ENCODE measurements around the gene GCK. TPM values are rescaled to one million over a fixed set of nuclear protein-coding genes. Genes with fewer than 3 reads are reported as not detected.

Gene GCK
- total RNA-seq, 3 donors from 2014 or later = 0.48 to 1.6 TPM; not detected in 1

GRCh38 chr7:44139311-44140010 lies 49.8 kb downstream of the GCK start:
- DNase-seq (ENCODE audit: low spot score in 2 of 2) = no peak
- Histone ChIP-seq H3K36me3 (no peaks in the 10 kb centered on the region), H3K27me3 (no peaks in the 10 kb centered on the region), H3K4me3 (no peak overlapping the region), H3K9me3 (no peaks in the 10 kb centered on the region), H3K4me1 (no peaks in the 10 kb centered on the region), H3K27ac (no peak overlapping the region)
- no peak for TF ChIP-seq POLR2AphosphoS5 (IDR thresholded peaks at IDR 0.05)
- intact Hi-C loops (cut with DNase I; ENCODE audit: low total_unique reads) = no loop called here

- intact Hi-C loops (cut with DNase I; ENCODE audit: low total_unique reads) = no loop called here
- Histone ChIP-seq H3K9me3 (no peaks in the 10 kb centered on the region), H3K4me1 (no peaks in the 10 kb centered on the region)
Observed at GRCh38 chr7:44138698-44139097, 50.5 kb downstream of the GCK start.

GRCh38 chr7:44136731-44137130 lies 52.5 kb downstream of the GCK start:
- H3K36me3 ChIP-seq = no peaks in the 10 kb centered on the region
- H3K9me3 ChIP-seq = no peaks in the 10 kb centered on the region
- H3K4me3 ChIP-seq = no peak overlapping the region
- intact Hi-C loops (cut with DNase I; ENCODE audit: low total_unique reads) = no loop called here
- H3K4me1 ChIP-seq = no peaks in the 10 kb centered on the region
- no peaks in the 10 kb centered on the region for H3K27me3 ChIP-seq
- TF ChIP-seq POLR2A (IDR thresholded peaks at IDR 0.05) (no peak), CTCF (IDR thresholded peaks at IDR 0.05) (no peak), POLR2AphosphoS5 (IDR thresholded peaks at IDR 0.05) (no peak)
- no peak for DNase-seq (ENCODE audit: low spot score in 2 of 2)
- H3K27ac ChIP-seq = no peak overlapping the region

More at GRCh38 chr7:44138698-44139097, 50.5 kb downstream of the GCK start:
- Histone ChIP-seq H3K4me3 (no peak overlapping the region), H3K27ac (no peak overlapping the region), H3K36me3 (no peaks in the 10 kb centered on the region), H3K27me3 (no peaks in the 10 kb centered on the region)
- no peak for DNase-seq (ENCODE audit: low spot score in 2 of 2)
- no peak for TF ChIP-seq CTCF (IDR thresholded peaks at IDR 0.05)
- no peak for TF ChIP-seq POLR2AphosphoS5 (IDR thresholded peaks at IDR 0.05)
- no peak for TF ChIP-seq POLR2A (IDR thresholded peaks at IDR 0.05)

GRCh38 chr7:44134943-44135628 lies 54.2 kb downstream of the GCK start:
- no peaks in the 10 kb centered on the region for H3K9me3 ChIP-seq
- no peaks in the 10 kb centered on the region for H3K27me3 ChIP-seq
- no peak overlapping the region for H3K27ac ChIP-seq
- intact Hi-C loops (cut with DNase I; ENCODE audit: low total_unique reads) = no loop called here
- TF ChIP-seq POLR2A (IDR thresholded peaks at IDR 0.05) (no peak), CTCF (IDR thresholded peaks at IDR 0.05) (no peak), POLR2AphosphoS5 (IDR thresholded peaks at IDR 0.05) (no peak)
- H3K4me1 ChIP-seq = no peaks in the 10 kb centered on the region
- H3K4me3 ChIP-seq = no peak overlapping the region
- DNase-seq (ENCODE audit: low spot score in 2 of 2) = no peak
- H3K36me3 ChIP-seq = no peaks in the 10 kb centered on the region

- no peaks in the 10 kb centered on the region for H3K27me3 ChIP-seq
- intact Hi-C loops (cut with DNase I; ENCODE audit: low total_unique reads) = no loop called here
Observed at GRCh38 chr7:44133295-44133694, 55.9 kb downstream of the GCK start.

More at GRCh38 chr7:44133295-44133694, 55.9 kb downstream of the GCK start:
- TF ChIP-seq CTCF (IDR thresholded peaks at IDR 0.05) (no peak), POLR2AphosphoS5 (IDR thresholded peaks at IDR 0.05) (no peak), POLR2A (IDR thresholded peaks at IDR 0.05) (no peak)
- Histone ChIP-seq H3K36me3 (no peaks in the 10 kb centered on the region), H3K9me3 (no peaks in the 10 kb centered on the region), H3K4me1 (no peaks in the 10 kb centered on the region), H3K4me3 (no peak overlapping the region), H3K27ac (no peak overlapping the region)
- no peak for DNase-seq (ENCODE audit: low spot score in 2 of 2)

All from breast epithelium (tissue), 4 donors.